A549 (cell line): ENCODE measurements around the gene MZT2B.
"Not testable (repeated sequence)": the region's sequence is repeated elsewhere in the genome, so short reads cannot be mapped to it uniquely, and the experiment has no call there.

Experiments
- BHLHE40 ChIP-seq: IDR thresholded peaks from 2 replicates; pipeline ENCODE4 v1.6.1; 2012; ENCODE audit warnings: low read depth, low read length, inconsistent platforms
- ELK1 ChIP-seq: fragments of 150-350 bp; IDR thresholded peaks from 2 replicates; pipeline ENCODE4 v1.6.1; 2014; ENCODE audit warnings: low read depth, mild to moderate bottlenecking, low read length
- EP300 ChIP-seq, 2 experiments: fragments of >200 bp; sonication (Bioruptor Twin); formaldehyde crosslinking; IDR thresholded peaks; 2 replicates in 1 of 2; 3 replicates in 1 of 2; pipeline ENCODE4 v1.6.1; 2016 to 2017
- FOSB ChIP-seq: fragments of 250-450 bp; sonication (Bioruptor Pico); IDR thresholded peaks from 2 replicates; pipeline ENCODE4 v1.5.0; 2020; ENCODE audit warnings: mild to moderate bottlenecking, moderate library complexity
- POLR2A ChIP-seq: IDR thresholded peaks from 2 replicates; pipeline ENCODE4 v1.6.1; 2012; ENCODE audit warnings: mild to moderate bottlenecking, low read length
- POLR2AphosphoS2 ChIP-seq: conservative IDR thresholded peaks from 2 replicates; pipeline ENCODE4 v1.6.1; 2012; ENCODE audit warnings: low read length, improper control_type of control experiment, inconsistent platforms
- SMC3 ChIP-seq: fragments of >200 bp; sonication (Bioruptor Twin); formaldehyde crosslinking; IDR thresholded peaks from 3 replicates; pipeline ENCODE4 v1.6.1; 2018; ENCODE audit warnings: inconsistent platforms
- SREBF2 ChIP-seq: fragments of 450-650 bp; IDR thresholded peaks from 2 replicates; pipeline ENCODE4 v1.6.1; 2014; ENCODE audit warnings: mild to moderate bottlenecking, moderate library complexity
- TF ChIP-seq, protein P1 (sequence below): fragments of >200 bp; sonication (Bioruptor Twin); formaldehyde crosslinking; IDR thresholded peaks from 3 replicates; pipeline ENCODE4 v1.5.1; 2016

DNA sequence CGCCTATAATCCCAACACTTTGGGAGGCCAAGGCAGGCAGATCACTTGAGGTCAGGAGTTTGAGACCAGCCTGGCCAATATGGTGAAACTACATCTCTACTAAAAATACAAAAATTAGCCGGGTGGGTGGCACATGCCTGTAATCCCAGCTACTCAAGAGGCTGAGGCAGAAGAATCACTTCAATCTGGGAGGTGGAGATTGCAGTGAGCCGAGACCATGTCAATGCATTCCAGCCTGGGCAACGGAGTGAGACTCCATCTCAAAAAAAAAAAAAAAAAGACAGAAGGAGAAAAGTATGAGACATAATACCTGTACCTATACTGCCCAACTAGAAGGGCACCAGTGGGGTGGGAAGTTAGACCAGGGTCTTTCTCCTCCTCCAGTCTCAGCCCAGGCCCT, 22.7 kb upstream of the MZT2B start:
- TF ChIP-seq BHLHE40; POLR2A; FOSB (CRISPR knock-in tag); ELK1; EP300 (IDR thresholded peaks at IDR 0.05); SREBF2; POLR2AphosphoS2; SMC3: not testable (repeated sequence)
- TF ChIP-seq, protein P1, sequence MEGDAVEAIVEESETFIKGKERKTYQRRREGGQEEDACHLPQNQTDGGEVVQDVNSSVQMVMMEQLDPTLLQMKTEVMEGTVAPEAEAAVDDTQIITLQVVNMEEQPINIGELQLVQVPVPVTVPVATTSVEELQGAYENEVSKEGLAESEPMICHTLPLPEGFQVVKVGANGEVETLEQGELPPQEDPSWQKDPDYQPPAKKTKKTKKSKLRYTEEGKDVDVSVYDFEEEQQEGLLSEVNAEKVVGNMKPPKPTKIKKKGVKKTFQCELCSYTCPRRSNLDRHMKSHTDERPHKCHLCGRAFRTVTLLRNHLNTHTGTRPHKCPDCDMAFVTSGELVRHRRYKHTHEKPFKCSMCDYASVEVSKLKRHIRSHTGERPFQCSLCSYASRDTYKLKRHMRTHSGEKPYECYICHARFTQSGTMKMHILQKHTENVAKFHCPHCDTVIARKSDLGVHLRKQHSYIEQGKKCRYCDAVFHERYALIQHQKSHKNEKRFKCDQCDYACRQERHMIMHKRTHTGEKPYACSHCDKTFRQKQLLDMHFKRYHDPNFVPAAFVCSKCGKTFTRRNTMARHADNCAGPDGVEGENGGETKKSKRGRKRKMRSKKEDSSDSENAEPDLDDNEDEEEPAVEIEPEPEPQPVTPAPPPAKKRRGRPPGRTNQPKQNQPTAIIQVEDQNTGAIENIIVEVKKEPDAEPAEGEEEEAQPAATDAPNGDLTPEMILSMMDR: not testable (repeated sequence)
